PC-3 (cell line): ENCODE data around the gene SMPD3. TPM values are rescaled to one million over a fixed set of nuclear protein-coding genes. Genes with fewer than 3 reads are reported as not detected.

ENCODE experiments used
- ATAC-seq: fragments of 200-7000 bp; cut with Tn5 transposase; 2 replicates; pipeline ENCODE4 v1.9.1; 2020; ENCODE audit warnings: mild to moderate bottlenecking, moderate library complexity
- BruUV-seq: library from RNA; stranded (reverse); fragments of 400-500 nt; replicated peaks from 2 replicates; lab custom pipeline; 2021; lab: Mats Ljungman, UMichigan
- CTCF ChIA-PET: fragments of 300-600 bp; sonication (Branson Sonifier 250); formaldehyde crosslinking; loops from one replicate; lab custom pipeline; 2022; ENCODE audit warnings: antibody characterized with exemption; lab: Charles Lee
- POLR2A ChIA-PET: fragments of 300-600 bp; sonication (Branson Sonifier 250); formaldehyde crosslinking; loops from one replicate; lab custom pipeline; 2022; ENCODE audit warnings: antibody characterized with exemption; ENCODE audit not compliant: unreplicated experiment; lab: Charles Lee
- DNase-seq: peaks from one replicate; pipeline ENCODE4 v3.0.0-alpha.2; 2015
- H2AFZ ChIP-seq: fragments of 300-600 bp; sonication (generic); 2 replicates; pipeline ENCODE4 v1.6.0; 2016; ENCODE audit warnings: antibody characterized with exemption, low read length
- H3F3A ChIP-seq: fragments of 300-600 bp; sonication (generic); one replicate; pipeline ENCODE4 v1.6.0; 2017; ENCODE audit warnings: antibody characterized with exemption, low read length, control low read depth, mild to moderate bottlenecking; ENCODE audit not compliant: unreplicated experiment
- H3K27ac ChIP-seq: fragments of 300-600 bp; sonication (generic); 2 replicates; pipeline ENCODE4 v1.5.1; 2016; ENCODE audit warnings: mild to moderate bottlenecking, low read length
- H3K27me3 ChIP-seq: fragments of 300-600 bp; sonication (generic); 2 replicates; pipeline ENCODE4 v1.6.1; 2016; ENCODE audit warnings: low read length, mixed read lengths
- H3K36me3 ChIP-seq: fragments of 300-600 bp; sonication (generic); 2 replicates; pipeline ENCODE4 v1.6.1; 2016; ENCODE audit warnings: low read depth, mixed run types, low read length, mixed read lengths
- H3K4me1 ChIP-seq: fragments of 300-600 bp; sonication (generic); 2 replicates; pipeline ENCODE4 v1.5.1; 2016; ENCODE audit warnings: low read length; ENCODE audit not compliant: insufficient read depth
- H3K4me2 ChIP-seq: fragments of 300-600 bp; sonication (generic); 2 replicates; pipeline ENCODE4 v1.6.0; 2016; ENCODE audit warnings: low read length
- H3K4me3 ChIP-seq: fragments of 300-600 bp; sonication (generic); 2 replicates; pipeline ENCODE4 v1.5.1; 2016; ENCODE audit warnings: mild to moderate bottlenecking, low read length, mixed read lengths
- H3K79me2 ChIP-seq: fragments of 300-600 bp; sonication (generic); 2 replicates; pipeline ENCODE4 v1.6.1; 2017; ENCODE audit warnings: low read length, mixed read lengths
- H3K9ac ChIP-seq: fragments of 300-600 bp; sonication (generic); 2 replicates; pipeline ENCODE4 v1.6.0; 2016; ENCODE audit warnings: mild to moderate bottlenecking, low read length
- H3K9me2 ChIP-seq: fragments of 300-600 bp; sonication (generic); replicated peaks from 2 replicates; pipeline ENCODE4 v1.6.1; 2016; ENCODE audit warnings: mixed run types, low read length, mixed read lengths
- H3K9me3 ChIP-seq: fragments of 300-600 bp; sonication (generic); 2 replicates; pipeline ENCODE4 v1.6.1; 2016; ENCODE audit warnings: low read length, mixed read lengths
- H4K20me1 ChIP-seq: fragments of 300-600 bp; sonication (generic); 2 replicates; pipeline ENCODE4 v1.6.1; 2016; ENCODE audit warnings: low read length, mixed read lengths
- EZH2 ChIP-seq: fragments of 300-600 bp; sonication (generic); IDR thresholded peaks from one replicate; pipeline ENCODE4 v1.6.1; 2017; ENCODE audit warnings: antibody characterized with exemption, mild to moderate bottlenecking, low read length; ENCODE audit not compliant: unreplicated experiment
- EZH2phosphoT487 ChIP-seq: fragments of 300-600 bp; sonication (generic); IDR thresholded peaks from 2 replicates; pipeline ENCODE4 v1.6.1; 2018; ENCODE audit warnings: mild to moderate bottlenecking, antibody characterized with exemption, low read length, borderline replicate concordance
- intact Hi-C: fragments of 100-400 bp; cut with micrococcal nuclease; formaldehyde crosslinking; loops from 2 replicates; pipeline ENCODE4 v1.9.0; 2023
- total RNA-seq: library from RNA; depleted of rRNA; stranded (reverse); fragments of >200 nt; gene quantifications from 2 replicates; pipeline ENCODE4 v1.2.3, GENCODE V29; 2014
- TF ChIP-seq, protein P1 (sequence below): fragments of 300-600 bp; sonication (generic); conservative IDR thresholded peaks from 2 replicates; pipeline ENCODE4 v1.5.1; 2017; ENCODE audit warnings: antibody characterized with exemption, low read depth, mild to moderate bottlenecking, low read length

Gene SMPD3
- total RNA-seq, 1 experiment from 2014 or later = not detected

DNA sequence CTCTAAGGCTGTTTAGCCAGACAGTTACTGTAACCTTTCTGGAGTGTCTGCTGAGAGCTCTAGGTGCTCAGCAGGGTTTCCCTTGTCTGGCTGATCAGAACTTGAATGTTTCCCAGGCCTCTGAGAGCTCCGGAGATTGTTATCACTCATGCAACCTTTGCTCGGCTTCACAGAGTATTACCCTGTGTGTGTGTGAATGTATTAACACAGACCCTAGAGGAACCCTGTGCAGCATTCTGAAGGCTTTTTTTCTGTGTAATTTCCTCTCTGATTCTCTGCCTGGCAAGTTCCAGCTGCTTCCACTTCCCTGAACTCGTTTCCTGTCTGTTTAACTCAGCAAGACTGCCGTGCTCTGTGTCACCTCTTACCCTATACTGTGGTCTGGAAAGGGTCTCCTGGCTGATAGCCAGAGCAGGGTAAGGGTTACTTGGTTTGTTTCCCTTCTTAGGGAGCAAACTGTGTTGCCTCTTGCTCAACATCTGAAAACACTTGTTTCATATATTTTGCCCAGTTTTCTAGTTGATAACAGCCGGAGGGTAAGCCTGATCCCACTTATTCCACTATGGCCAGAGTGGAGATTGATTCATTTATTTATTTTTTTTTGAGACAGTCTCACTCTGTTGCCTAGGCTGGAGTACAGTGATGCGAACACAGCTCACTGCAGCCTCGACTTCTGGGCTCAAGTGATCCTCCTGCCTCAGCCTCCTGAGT, 115.7 kb downstream of the SMPD3 start:
- H3F3A ChIP-seq = no peaks in the 10 kb centered on the region
- DNase-seq = no peak
- no peaks in the 10 kb centered on the region for H3K79me2 ChIP-seq
- no peaks in the 10 kb centered on the region for H4K20me1 ChIP-seq
- no peak overlapping the region for H2AFZ ChIP-seq
- H3K4me1 ChIP-seq = no peaks in the 10 kb centered on the region
- intact Hi-C loops = no loop called here
- H3K9me3 ChIP-seq = no peaks in the 10 kb centered on the region
- peaks cover 9% of the 10 kb centered on the region; the same call in 1 of the 2 replicates for H3K36me3 ChIP-seq
- BruUV-seq = no TSS peak
- ChIA-PET CTCF (no interaction called here), POLR2A (interaction anchor here (0.5 kb wide), 1 partner anchor 53 kb away, joined by 5 read pairs; no protein-coding TSS in a partner anchor)
- no peak overlapping the region for H3K9ac ChIP-seq
- no peak overlapping the region for H3K4me2 ChIP-seq
- no peak overlapping the region for H3K27ac ChIP-seq
- H3K27me3 ChIP-seq = no peaks in the 10 kb centered on the region
- TF ChIP-seq, protein P1, sequence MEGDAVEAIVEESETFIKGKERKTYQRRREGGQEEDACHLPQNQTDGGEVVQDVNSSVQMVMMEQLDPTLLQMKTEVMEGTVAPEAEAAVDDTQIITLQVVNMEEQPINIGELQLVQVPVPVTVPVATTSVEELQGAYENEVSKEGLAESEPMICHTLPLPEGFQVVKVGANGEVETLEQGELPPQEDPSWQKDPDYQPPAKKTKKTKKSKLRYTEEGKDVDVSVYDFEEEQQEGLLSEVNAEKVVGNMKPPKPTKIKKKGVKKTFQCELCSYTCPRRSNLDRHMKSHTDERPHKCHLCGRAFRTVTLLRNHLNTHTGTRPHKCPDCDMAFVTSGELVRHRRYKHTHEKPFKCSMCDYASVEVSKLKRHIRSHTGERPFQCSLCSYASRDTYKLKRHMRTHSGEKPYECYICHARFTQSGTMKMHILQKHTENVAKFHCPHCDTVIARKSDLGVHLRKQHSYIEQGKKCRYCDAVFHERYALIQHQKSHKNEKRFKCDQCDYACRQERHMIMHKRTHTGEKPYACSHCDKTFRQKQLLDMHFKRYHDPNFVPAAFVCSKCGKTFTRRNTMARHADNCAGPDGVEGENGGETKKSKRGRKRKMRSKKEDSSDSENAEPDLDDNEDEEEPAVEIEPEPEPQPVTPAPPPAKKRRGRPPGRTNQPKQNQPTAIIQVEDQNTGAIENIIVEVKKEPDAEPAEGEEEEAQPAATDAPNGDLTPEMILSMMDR = no peak
- TF ChIP-seq EZH2 (no peak), EZH2phosphoT487 (no peak)
- no peak overlapping the region for H3K4me3 ChIP-seq
- no peaks in the 10 kb centered on the region for H3K9me2 ChIP-seq
- ATAC-seq = no peak

DNA sequence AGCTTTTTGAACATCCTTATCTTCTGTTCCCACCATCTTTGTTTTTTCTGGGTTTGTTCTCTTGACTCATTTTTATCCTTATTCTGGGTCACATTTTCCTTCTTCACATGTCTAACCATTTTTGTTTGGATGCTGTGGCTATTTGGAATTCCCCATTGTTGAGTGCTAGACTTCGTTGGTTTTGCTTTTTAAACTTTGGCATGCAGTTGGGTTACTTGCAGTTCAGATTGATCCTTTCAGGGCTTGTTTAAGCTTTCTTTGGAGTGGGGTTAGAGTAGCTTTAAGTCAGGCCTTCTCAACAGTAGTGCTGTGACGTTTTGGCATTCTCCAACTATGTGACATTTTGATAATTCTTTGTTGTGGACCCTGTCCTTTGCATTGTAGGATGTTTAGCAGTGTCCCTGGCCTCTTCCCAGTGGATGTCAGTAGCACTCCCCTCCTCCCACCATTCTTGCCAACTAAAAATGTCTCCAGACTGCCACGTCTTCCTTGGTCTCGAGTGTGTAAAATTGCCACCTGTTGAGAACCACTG, 116.4 kb downstream of the SMPD3 start:
- Histone ChIP-seq H2AFZ (no peak overlapping the region), H3K36me3 (0 out of 2 replicates have a peak, but pooled peaks cover 5% of the 10 kb centered on the region), H3K9ac (no peak overlapping the region), H4K20me1 (no peaks in the 10 kb centered on the region), H3K79me2 (no peaks in the 10 kb centered on the region), H3K9me2 (no peaks in the 10 kb centered on the region), H3K4me1 (no peaks in the 10 kb centered on the region), H3K27me3 (no peaks in the 10 kb centered on the region), H3K9me3 (no peaks in the 10 kb centered on the region), H3F3A (no peaks in the 10 kb centered on the region), H3K4me2 (no peak overlapping the region), H3K4me3 (no peak overlapping the region), H3K27ac (no peak overlapping the region)
- ChIA-PET POLR2A (no interaction called here), CTCF (no interaction called here)
- intact Hi-C loops = no loop called here
- DNase-seq (no peak), ATAC-seq (no peak)
- TF ChIP-seq, protein P1 = no peak
- no peak for TF ChIP-seq EZH2
- TF ChIP-seq EZH2phosphoT487 = no peak
- no TSS peak for BruUV-seq
